HepG2 (cell line): ENCODE results near the gene IPPK. TPM values are rescaled to one million over a fixed set of nuclear protein-coding genes. Genes with fewer than 3 reads are reported as not detected.

ENCODE experiments used
- ARNT ChIP-seq: fragments of 450-650 bp; IDR thresholded peaks from 2 replicates; pipeline ENCODE4 v1.6.1; 2017
- DNMT3B ChIP-seq: conservative IDR thresholded peaks from 2 replicates; pipeline ENCODE4 v1.6.1; 2016; ENCODE audit warnings: missing biosample characterization, control low read depth
- HDAC6 ChIP-seq: fragments of 200-600 bp; sonication (generic); IDR thresholded peaks from 2 replicates; pipeline ENCODE4 v1.7.0; 2017; ENCODE audit warnings: mild to moderate bottlenecking, antibody characterized with exemption, low read length, low read depth
- PHF5A ChIP-seq: IDR thresholded peaks from one replicate; pipeline ENCODE4 v1.6.1; 2018; ENCODE audit warnings: low read depth, missing genetic modification reagents; ENCODE audit not compliant: unreplicated experiment
- SIX4 ChIP-seq: sonication (generic); formaldehyde crosslinking; IDR thresholded peaks from 2 replicates; pipeline ENCODE4 v1.4.0; 2020; ENCODE audit warnings: missing genetic modification reagents
- SRSF4 ChIP-seq: fragments of 200-400 bp; formaldehyde crosslinking; IDR thresholded peaks from one replicate; pipeline ENCODE4 v1.6.1; 2018; ENCODE audit warnings: mild to moderate bottlenecking, low read depth, low read length, moderate library complexity; ENCODE audit not compliant: poor library complexity, severe bottlenecking
- ZNF317 ChIP-seq: sonication (generic); formaldehyde crosslinking; IDR thresholded peaks from 2 replicates; pipeline ENCODE4 v1.5.0; 2020; ENCODE audit warnings: mild to moderate bottlenecking, missing genetic modification reagents
- ZNF619 ChIP-seq: sonication (generic); formaldehyde crosslinking; IDR thresholded peaks from 2 replicates; pipeline ENCODE4 v1.4.0; 2020; ENCODE audit warnings: mild to moderate bottlenecking, missing genetic modification reagents
- polyA plus RNA-seq, 8 experiments: library from polyadenylated mRNA; depleted of rRNA in 3 of 8; stranded (reverse) in 7 of 8; unstranded in 1 of 8; fragments of >200 nt; fragmentation: Illumina TruSeq in 4 of 8; extraction: Trizol in 4 of 8; gene quantifications; 2 replicates each; pipeline versions ENCODE4 v1.2.1 to v1.2.3, GENCODE V29; 2011 to 2016; ENCODE audit warnings: low read depth in 4 of 8, missing spikeins in 1 of 8, mixed read lengths in 1 of 8; ENCODE audit not compliant: insufficient read depth in 1 of 8
- total RNA-seq, 5 experiments: library from RNA; depleted of rRNA; stranded (reverse); fragments of >200 nt; fragmentation: Illumina TruSeq; extraction: Trizol; gene quantifications; 2 replicates each; pipeline ENCODE4 v1.2.3, GENCODE V29; 2016; ENCODE audit warnings: low read depth in 1 of 5
- TF ChIP-seq, protein P1 (sequence below): sonication (generic); formaldehyde crosslinking; IDR thresholded peaks from 2 replicates; pipeline ENCODE4 v1.9.0; 2021; ENCODE audit warnings: missing genetic modification reagents, borderline replicate concordance
- TF ChIP-seq, protein P2 (sequence below): sonication (generic); formaldehyde crosslinking; IDR thresholded peaks from 2 replicates; pipeline ENCODE4 v1.4.0; 2020; ENCODE audit warnings: mild to moderate bottlenecking, missing genetic modification reagents
- TF ChIP-seq, protein P3 (sequence below): conservative IDR thresholded peaks from 2 replicates; pipeline ENCODE4 v1.6.1; 2018; ENCODE audit warnings: missing genetic modification reagents
- TF ChIP-seq, protein P4 (sequence below): sonication (generic); formaldehyde crosslinking; IDR thresholded peaks from 2 replicates; pipeline ENCODE4 v1.4.0; 2020; ENCODE audit warnings: mild to moderate bottlenecking, missing genetic modification reagents
- TF ChIP-seq, protein P5 (sequence below): sonication (generic); formaldehyde crosslinking; IDR thresholded peaks from 2 replicates; pipeline ENCODE4 v1.4.0; 2020; ENCODE audit warnings: missing genetic modification reagents

Gene IPPK
- total and polyA plus RNA-seq, 2 of the 13 experiments (the other 11 are each of a cell fraction or from before 2014, with no cell fraction given), result 9.9 to 14.1 TPM

DNA sequence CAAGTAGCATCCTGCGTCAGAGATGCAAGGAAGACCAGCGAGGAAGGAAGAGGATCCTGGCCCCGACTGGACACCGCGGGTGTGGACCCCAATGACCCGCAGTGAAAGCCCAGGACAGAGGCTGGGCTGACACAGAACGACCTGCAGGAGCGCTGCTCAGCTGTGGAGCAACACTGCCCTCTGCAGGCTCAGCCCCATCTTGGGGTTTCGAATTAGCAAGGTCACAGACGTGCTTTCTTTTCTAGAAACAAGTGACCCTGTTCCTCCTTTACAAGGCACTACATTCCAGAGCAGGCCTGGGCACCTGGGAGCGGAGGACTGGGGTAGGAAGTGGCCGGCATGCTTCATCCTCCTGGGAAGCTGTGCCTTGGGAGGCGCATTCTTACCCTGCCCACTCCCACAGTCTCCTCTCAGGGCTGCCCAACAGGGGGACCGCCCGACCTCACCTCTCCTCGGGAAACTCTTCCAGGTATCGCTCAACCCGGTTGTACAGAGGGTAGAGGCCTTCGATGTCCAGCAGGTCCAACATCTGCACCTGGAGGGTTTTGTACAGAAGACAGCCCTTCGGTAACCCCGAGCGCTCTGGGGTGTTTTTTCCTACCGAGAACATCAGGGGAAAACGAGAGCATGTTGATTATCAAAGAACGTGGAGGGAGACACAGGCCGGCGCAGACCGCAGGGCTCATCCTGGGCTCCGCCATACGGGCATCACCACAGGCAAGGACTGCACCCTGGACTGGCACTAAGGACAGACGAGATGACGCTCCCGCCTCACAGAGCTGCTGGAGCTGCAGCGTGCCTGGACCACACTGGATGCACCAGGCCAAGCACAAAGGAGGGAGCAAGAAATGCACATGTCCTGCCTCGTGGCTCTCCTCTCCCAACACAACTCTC, 35.0 kb downstream of the IPPK start (continued):
- TF ChIP-seq, protein P1, sequence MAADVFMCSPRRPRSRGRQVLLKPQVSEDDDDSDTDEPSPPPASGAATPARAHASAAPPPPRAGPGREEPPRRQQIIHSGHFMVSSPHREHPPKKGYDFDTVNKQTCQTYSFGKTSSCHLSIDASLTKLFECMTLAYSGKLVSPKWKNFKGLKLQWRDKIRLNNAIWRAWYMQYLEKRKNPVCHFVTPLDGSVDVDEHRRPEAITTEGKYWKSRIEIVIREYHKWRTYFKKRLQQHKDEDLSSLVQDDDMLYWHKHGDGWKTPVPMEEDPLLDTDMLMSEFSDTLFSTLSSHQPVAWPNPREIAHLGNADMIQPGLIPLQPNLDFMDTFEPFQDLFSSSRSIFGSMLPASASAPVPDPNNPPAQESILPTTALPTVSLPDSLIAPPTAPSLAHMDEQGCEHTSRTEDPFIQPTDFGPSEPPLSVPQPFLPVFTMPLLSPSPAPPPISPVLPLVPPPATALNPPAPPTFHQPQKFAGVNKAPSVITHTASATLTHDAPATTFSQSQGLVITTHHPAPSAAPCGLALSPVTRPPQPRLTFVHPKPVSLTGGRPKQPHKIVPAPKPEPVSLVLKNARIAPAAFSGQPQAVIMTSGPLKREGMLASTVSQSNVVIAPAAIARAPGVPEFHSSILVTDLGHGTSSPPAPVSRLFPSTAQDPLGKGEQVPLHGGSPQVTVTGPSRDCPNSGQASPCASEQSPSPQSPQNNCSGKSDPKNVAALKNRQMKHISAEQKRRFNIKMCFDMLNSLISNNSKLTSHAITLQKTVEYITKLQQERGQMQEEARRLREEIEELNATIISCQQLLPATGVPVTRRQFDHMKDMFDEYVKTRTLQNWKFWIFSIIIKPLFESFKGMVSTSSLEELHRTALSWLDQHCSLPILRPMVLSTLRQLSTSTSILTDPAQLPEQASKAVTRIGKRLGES, result no peak
- TF ChIP-seq, protein P2, sequence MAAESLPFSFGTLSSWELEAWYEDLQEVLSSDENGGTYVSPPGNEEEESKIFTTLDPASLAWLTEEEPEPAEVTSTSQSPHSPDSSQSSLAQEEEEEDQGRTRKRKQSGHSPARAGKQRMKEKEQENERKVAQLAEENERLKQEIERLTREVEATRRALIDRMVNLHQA (CRISPR knock-in tag), result no peak
- TF ChIP-seq SIX4 (no peak), DNMT3B (CRISPR knock-in tag) (no peak), SRSF4 (no peak), HDAC6 (no peak), ZNF619 (CRISPR knock-in tag) (no peak), PHF5A (CRISPR knock-in tag) (no peak), ARNT (no peak), ZNF317 (CRISPR knock-in tag) (no peak)
- TF ChIP-seq, protein P3, sequence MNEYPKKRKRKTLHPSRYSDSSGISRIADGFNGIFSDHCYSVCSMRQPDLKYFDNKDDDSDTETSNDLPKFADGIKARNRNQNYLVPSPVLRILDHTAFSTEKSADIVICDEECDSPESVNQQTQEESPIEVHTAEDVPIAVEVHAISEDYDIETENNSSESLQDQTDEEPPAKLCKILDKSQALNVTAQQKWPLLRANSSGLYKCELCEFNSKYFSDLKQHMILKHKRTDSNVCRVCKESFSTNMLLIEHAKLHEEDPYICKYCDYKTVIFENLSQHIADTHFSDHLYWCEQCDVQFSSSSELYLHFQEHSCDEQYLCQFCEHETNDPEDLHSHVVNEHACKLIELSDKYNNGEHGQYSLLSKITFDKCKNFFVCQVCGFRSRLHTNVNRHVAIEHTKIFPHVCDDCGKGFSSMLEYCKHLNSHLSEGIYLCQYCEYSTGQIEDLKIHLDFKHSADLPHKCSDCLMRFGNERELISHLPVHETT, result no peak
- TF ChIP-seq, protein P4, sequence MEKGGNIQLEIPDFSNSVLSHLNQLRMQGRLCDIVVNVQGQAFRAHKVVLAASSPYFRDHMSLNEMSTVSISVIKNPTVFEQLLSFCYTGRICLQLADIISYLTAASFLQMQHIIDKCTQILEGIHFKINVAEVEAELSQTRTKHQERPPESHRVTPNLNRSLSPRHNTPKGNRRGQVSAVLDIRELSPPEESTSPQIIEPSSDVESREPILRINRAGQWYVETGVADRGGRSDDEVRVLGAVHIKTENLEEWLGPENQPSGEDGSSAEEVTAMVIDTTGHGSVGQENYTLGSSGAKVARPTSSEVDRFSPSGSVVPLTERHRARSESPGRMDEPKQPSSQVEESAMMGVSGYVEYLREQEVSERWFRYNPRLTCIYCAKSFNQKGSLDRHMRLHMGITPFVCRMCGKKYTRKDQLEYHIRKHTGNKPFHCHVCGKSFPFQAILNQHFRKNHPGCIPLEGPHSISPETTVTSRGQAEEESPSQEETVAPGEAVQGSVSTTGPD (CRISPR knock-in tag), result no peak
- TF ChIP-seq, protein P5, sequence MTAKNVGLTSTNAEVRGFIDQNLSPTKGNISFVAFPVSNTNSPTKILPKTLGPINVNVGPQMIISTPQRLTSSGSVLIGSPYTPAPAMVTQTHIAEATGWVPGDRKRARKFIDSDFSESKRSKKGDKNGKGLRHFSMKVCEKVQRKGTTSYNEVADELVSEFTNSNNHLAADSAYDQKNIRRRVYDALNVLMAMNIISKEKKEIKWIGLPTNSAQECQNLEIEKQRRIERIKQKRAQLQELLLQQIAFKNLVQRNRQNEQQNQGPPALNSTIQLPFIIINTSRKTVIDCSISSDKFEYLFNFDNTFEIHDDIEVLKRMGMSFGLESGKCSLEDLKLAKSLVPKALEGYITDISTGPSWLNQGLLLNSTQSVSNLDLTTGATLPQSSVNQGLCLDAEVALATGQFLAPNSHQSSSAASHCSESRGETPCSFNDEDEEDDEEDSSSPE (CRISPR knock-in tag), result no peak
